Epithelial cell of esophagus (primary cell): Measurements from ENCODE around the gene ZMIZ1.

Experiments used
- DNase-seq: peaks from one replicate; pipeline ENCODE4 v3.0.0; 2010; ENCODE audit warnings: low read depth
- H3K4me3 ChIP-seq: 2 replicates; pipeline ENCODE4 v1.5.1; 2011; ENCODE audit warnings: mild to moderate bottlenecking, low read length, control low read depth
- TF ChIP-seq, protein P1 (sequence below): IDR thresholded peaks from 2 replicates; pipeline ENCODE4 v1.5.1; 2011; ENCODE audit warnings: low read depth, mild to moderate bottlenecking, low read length, control low read depth, inconsistent platforms; ENCODE audit not compliant: insufficient read depth; ENCODE audit errors: missing control alignments

ZMIZ1 gene

DNA sequence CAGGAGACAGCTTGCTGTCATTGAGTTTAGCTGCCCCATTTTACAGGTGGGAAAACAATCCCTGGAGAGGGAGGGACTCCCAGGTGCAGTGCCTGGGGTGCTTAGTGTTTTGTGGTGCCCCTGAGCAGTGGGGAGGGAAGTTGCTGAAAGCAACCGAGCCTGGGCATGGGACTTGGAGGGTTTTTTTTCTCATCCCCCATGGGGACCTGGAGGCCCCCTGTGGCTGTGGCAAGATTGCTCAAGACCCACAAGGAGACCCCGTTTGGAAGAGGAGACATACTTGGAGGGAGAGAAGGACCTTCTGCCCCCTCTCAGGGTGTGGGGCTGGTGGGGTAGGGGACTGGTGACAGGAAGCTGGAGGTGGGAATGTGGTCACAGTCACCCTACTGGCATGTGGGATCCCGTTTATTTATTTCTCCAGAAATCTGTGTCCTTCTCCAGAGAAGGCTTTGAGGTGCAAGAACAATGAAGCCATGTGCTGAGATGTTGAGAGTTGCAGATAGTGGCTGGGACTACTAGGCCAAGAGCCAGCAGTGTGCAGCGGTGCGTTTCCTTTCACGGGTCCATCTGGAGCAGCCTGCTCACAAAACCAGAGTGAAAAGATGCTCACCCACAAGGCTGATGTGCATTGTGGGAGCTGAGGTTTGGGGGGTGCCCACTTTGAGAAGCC is 21.5 kb downstream of the ZMIZ1 start:
- DNase-seq = no peak
- H3K4me3 ChIP-seq = no peak overlapping the region
- TF ChIP-seq, protein P1, sequence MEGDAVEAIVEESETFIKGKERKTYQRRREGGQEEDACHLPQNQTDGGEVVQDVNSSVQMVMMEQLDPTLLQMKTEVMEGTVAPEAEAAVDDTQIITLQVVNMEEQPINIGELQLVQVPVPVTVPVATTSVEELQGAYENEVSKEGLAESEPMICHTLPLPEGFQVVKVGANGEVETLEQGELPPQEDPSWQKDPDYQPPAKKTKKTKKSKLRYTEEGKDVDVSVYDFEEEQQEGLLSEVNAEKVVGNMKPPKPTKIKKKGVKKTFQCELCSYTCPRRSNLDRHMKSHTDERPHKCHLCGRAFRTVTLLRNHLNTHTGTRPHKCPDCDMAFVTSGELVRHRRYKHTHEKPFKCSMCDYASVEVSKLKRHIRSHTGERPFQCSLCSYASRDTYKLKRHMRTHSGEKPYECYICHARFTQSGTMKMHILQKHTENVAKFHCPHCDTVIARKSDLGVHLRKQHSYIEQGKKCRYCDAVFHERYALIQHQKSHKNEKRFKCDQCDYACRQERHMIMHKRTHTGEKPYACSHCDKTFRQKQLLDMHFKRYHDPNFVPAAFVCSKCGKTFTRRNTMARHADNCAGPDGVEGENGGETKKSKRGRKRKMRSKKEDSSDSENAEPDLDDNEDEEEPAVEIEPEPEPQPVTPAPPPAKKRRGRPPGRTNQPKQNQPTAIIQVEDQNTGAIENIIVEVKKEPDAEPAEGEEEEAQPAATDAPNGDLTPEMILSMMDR = no peak

DNA sequence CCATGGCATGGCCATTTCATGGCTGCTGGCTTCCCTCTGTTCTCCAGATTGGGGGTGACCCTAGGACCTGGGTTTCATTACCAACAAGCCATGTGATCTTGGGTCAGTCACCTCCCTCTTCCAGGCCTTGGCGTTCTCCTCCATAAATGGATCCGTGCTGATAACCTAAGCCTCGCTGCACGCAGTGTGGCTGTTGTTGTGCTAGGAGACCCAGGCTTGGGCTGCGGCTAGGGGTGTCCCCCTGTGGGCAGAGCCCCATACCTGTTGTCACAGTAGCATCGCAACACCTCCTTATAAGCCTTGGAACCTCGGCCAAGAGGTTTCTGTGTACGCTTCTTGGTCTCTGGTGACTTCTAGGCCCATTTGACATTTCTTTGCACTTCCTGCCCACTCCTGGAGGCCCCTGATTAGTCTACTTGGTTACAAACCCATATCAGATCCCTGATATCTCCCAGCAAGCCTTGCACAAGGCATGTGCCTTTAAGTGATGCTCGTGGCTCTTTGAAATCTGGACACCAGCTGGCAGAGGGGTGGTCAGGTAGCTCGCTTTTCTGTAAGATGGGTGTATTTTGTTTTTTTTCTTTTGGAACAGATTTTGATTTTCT is 23.6 kb downstream of the ZMIZ1 start:
- no peak for DNase-seq
- H3K4me3 ChIP-seq = no peak overlapping the region
- TF ChIP-seq, protein P1 = no peak

DNA sequence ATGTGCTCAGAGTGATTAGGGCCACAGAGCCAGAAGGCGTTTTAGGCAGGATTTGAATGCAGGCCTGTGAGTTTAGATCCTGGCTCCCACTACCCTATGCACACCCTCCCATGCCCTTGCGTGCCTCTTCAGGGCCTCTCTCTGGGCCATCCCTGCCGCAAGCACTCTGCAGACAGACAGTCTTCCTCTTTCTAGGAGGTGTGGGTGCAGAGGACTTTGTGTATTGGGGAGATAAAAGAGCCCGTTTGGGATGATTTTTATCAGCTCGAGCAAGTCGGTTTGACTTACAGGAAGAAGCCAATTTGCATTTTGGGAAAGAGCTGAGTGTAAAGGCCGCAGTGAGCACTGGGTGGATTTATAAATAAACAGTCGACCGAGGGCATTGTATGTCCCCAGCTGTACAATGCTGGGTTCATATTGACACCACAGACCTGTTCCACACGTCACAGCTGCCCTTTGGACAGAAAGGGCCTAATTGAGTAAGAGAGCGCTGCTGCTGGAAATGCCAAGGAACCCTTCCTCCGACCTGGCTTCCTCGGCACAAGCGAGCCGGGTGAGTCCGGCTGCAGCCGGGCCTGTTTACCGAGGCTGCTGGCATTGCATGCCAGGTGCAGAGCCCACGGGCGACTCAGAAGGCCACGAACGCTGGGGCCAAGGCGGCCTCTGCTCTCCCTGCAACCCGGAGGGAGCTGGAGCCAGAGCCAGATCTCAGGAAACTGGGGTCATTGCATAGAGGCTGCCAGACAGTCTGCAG is 25.1 kb downstream of the ZMIZ1 start:
- DNase-seq = no peak
- no peak overlapping the region for H3K4me3 ChIP-seq
- TF ChIP-seq, protein P1 = no peak

DNA sequence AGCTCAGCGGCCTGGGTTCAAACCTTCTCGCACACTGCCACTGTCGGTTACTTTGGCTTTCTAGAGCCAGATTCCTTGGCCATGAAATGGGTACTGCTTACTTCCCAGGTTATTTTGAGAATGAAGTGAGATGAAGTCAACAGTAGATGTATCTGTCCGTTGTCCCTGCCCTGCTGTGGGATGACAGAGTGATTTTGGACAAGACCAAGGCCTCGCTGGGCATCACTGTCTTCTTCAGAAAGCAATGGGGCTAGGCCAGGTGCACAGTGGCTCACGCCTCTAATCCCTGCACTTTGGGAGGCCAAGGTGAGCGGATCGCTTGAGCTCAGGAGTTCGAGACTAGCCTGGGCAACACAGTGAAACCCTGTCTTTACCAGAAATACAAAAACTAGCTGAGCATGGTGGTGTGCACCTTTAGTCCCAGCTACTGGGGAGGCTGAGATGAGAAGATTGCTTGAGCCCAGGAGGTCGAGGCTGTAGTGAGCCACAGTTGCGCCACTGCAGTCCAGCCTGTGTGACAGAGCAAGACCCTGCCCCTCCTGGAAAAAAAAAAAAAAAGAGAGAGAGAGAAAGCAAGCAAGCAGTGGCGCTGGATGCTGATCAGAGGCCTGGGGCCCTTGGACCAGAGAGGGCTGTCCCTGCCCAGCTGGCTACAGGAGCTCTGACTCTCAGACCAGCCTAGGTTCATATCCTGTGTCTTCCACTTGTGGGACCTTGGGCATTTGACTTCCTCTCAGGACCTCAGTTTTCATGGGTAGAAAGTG is 25.8 kb downstream of the ZMIZ1 start:
- TF ChIP-seq, protein P1 = no peak
- no peak for DNase-seq
- no peak overlapping the region for H3K4me3 ChIP-seq

DNA sequence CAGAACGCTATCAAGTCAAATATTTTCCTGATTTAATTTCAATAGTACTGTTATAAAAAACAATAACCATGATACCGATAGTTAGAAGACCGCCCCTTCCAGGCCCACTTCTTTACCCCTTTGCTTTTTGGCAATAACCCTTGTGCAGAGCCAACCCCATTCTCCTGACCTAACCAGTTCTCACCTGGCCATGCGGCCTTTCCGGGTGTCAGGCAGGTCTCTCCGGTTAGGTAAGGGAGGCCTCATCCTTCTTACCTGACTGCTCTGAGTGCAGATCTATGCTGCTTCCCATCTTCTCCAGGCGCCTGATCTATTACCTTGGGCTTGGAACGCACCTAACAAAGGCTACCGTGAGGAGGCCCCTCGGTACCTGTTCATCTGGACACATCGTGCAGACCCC is 26.6 kb downstream of the ZMIZ1 start:
- TF ChIP-seq, protein P1 = no peak
- no peak for DNase-seq
- no peak overlapping the region for H3K4me3 ChIP-seq

DNA sequence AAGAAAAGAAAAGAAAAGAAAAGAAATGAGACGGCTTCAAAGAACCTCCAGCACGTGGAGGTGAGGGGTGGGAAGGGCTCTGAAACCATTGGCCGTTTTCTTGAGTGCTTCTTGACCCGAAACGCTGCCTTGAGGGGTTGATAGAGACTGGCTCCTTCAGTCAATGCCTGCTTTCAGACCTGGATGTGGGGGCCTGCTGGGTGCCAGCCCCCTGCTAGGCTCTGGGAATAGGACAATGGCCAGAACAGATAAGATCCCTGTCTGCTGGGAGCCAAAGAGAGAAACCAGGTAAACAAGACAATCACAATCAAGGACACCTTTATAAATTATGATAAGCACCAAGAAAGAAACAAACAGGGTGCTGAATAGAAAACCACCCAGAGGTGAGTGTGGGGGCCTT is 27.7 kb downstream of the ZMIZ1 start:
- TF ChIP-seq, protein P1 = no peak
- no peak for DNase-seq
- H3K4me3 ChIP-seq = no peak overlapping the region
